Limb (tissue), 2 donors: Measurements from ENCODE around the gene CACNB1.

Source experiments
- DNase-seq, 2 donors: peaks; one replicate each; pipeline ENCODE4 v3.0.0-alpha.2; 2016; ENCODE audit errors: extremely low spot score in 2 of 2

The CACNB1 gene

GRCh38 chr17:39197380-39198185 lies at the start of gene CACNB1:
CACNB1 (minus strand) TSS chr17:39197669; CDS start chr17:39197495, 174 bp downstream.
- DNase-seq = peak; percentile 84 to 91

GRCh38 chr17:39246274-39246673 lies 48.8 kb upstream of the CACNB1 start:
- no peak for DNase-seq

GRCh38 chr17:39244600-39245570 lies 47.4 kb upstream of the CACNB1 start:
- DNase-seq = peak; percentile 81 to 92

- no peak for DNase-seq
These were observed 46.6 kb upstream of the CACNB1 start for GRCh38 chr17:39244016-39244599.

- DNase-seq = no peak
These were observed 45.7 kb upstream of the CACNB1 start for GRCh38 chr17:39243155-39243554.

- no peak for DNase-seq
These were observed 43.2 kb upstream of the CACNB1 start for GRCh38 chr17:39240631-39241030.

GRCh38 chr17:39239640-39240314 lies 42.3 kb upstream of the CACNB1 start:
- DNase-seq = no peak

- no peak for DNase-seq
These were observed 41.0 kb upstream of the CACNB1 start for GRCh38 chr17:39238311-39238972.

- DNase-seq = no peak
These were observed 40.1 kb upstream of the CACNB1 start for GRCh38 chr17:39237586-39237985.

GRCh38 chr17:39236981-39237441 lies 39.5 kb upstream of the CACNB1 start:
- DNase-seq = no peak

GRCh38 chr17:39236450-39236927 lies 39.0 kb upstream of the CACNB1 start:
- DNase-seq = no peak

GRCh38 chr17:39235555-39236449 lies 38.3 kb upstream of the CACNB1 start:
- DNase-seq = peak; percentile 38 to 51

- peak in 1 of 2 donors; percentile 69 for DNase-seq
These were observed 34.4 kb upstream of the CACNB1 start for GRCh38 chr17:39231591-39232551.

GRCh38 chr17:39231091-39231561 lies 33.7 kb upstream of the CACNB1 start:
- peak in 1 of 2 donors; percentile 55 for DNase-seq

GRCh38 chr17:39230361-39230760 lies 32.9 kb upstream of the CACNB1 start:
- no peak for DNase-seq

GRCh38 chr17:39229274-39229913 lies 31.9 kb upstream of the CACNB1 start:
- no peak for DNase-seq

- no peak for DNase-seq
These were observed 30.0 kb upstream of the CACNB1 start for GRCh38 chr17:39227364-39227919.
